Ascending aorta (tissue), 2 donors: ENCODE measurements around the gene LRRC74B. TPM values are rescaled to one million over a fixed set of nuclear protein-coding genes. Genes with fewer than 3 reads are reported as not detected.
"Not testable (repeated sequence)": the region's sequence is repeated elsewhere in the genome, so short reads cannot be mapped to it uniquely, and the experiment has no call there.

Experiments
- DNase-seq, 2 donors: peaks; one replicate each; pipeline ENCODE4 v3.0.0-alpha.2; 2019; ENCODE audit warnings: low spot score in 2 of 2
- H3K27ac ChIP-seq, 2 donors: fragments of 200-600 bp; sonication (generic); one replicate each; pipeline ENCODE4 v1.5.1; 2016 to 2017; ENCODE audit warnings: mild to moderate bottlenecking in 1 of 2
- H3K27me3 ChIP-seq: fragments of 200-600 bp; sonication (generic); one replicate; pipeline ENCODE4 v1.5.1; 2017
- H3K36me3 ChIP-seq, 2 donors: fragments of 200-600 bp; sonication (generic); one replicate each; pipeline ENCODE4 v1.5.1; 2016
- H3K4me1 ChIP-seq, 2 donors: fragments of 200-600 bp; sonication (generic); one replicate each; pipeline ENCODE4 v1.5.1; 2016 to 2017; ENCODE audit warnings: mild to moderate bottlenecking in 1 of 2
- H3K4me3 ChIP-seq, 2 donors: fragments of 200-600 bp; sonication (generic); one replicate each; pipeline ENCODE4 v1.5.1; 2016 to 2017; ENCODE audit warnings: mild to moderate bottlenecking in 1 of 2
- H3K9me3 ChIP-seq, 2 donors: fragments of 200-600 bp; sonication (generic); one replicate each; pipeline ENCODE4 v1.5.1; 2016
- intact Hi-C: fragments of 100-400 bp; cut with DNase I; formaldehyde crosslinking; loops from one replicate; pipeline ENCODE4 v1.15.1; 2023
- total RNA-seq: library from RNA; depleted of rRNA; stranded (reverse); fragments of >200 nt; gene quantifications from one replicate; pipeline ENCODE4 v1.1.0, GENCODE V29; 2016
- TF ChIP-seq, protein P1 (sequence below), 3 experiments: fragments of 200-600 bp in 2 of 3; fragments of 450-650 bp in 1 of 3; sonication (generic) in 2 of 3; IDR thresholded peaks; one replicate each; pipeline ENCODE4 v1.5.1; 2016 to 2019; ENCODE audit warnings: antibody characterized with exemption in 3 of 3, mild to moderate bottlenecking in 1 of 3, moderate library complexity in 1 of 3

Gene LRRC74B
- total RNA-seq, 1 donor from 2014 or later: 2.6 TPM

DNA sequence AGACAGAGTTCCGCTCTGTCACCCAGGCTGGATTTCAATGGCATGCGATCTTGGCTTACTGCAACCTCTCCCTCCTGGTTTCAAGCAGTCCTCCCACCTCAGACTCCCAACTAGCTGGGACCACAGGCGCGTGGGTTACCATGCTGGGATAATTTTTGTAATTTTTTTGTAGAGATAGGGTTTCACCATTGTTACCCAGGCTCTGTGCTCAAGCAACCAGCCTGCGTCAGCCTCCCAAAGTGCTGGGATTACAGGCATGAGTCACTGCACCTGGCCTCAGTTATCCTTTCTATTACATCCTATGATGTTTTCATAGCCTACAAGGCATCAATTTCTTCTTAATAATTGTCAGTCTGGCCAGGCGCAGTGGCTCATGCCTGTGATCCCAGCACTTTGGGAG, 36.5 kb downstream of the LRRC74B start:
- intact Hi-C loops: no loop called here
- Histone ChIP-seq H3K4me3 (no peak overlapping the region), H3K9me3 (no peaks in the 10 kb centered on the region), H3K27me3 (no peaks in the 10 kb centered on the region), H3K4me1 (no peaks in the 10 kb centered on the region), H3K36me3 (no peaks in the 10 kb centered on the region), H3K27ac (no peak overlapping the region)
- DNase-seq: no peak
- TF ChIP-seq, protein P1, sequence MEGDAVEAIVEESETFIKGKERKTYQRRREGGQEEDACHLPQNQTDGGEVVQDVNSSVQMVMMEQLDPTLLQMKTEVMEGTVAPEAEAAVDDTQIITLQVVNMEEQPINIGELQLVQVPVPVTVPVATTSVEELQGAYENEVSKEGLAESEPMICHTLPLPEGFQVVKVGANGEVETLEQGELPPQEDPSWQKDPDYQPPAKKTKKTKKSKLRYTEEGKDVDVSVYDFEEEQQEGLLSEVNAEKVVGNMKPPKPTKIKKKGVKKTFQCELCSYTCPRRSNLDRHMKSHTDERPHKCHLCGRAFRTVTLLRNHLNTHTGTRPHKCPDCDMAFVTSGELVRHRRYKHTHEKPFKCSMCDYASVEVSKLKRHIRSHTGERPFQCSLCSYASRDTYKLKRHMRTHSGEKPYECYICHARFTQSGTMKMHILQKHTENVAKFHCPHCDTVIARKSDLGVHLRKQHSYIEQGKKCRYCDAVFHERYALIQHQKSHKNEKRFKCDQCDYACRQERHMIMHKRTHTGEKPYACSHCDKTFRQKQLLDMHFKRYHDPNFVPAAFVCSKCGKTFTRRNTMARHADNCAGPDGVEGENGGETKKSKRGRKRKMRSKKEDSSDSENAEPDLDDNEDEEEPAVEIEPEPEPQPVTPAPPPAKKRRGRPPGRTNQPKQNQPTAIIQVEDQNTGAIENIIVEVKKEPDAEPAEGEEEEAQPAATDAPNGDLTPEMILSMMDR (IDR thresholded peaks at IDR 0.05): no peak

DNA sequence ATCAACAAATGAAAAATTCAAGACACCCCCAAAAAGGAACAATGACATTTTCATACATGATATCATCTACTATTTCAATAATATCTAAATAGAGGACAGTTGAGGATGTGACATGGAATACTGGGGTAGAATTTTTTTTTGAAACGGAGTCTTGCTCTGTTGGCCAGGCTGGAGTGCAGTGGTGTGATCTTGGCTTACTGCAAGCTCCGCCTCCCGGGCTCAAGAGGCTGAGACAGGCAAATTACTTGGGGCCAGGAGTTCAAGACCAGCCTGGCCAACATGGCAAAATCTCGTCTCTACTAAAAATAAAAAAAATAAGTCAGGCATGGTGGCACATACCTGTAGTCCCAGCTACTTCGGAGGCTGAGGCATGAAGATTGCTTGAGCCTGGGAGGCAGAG, 41.4 kb downstream of the LRRC74B start:
- Histone ChIP-seq H3K27me3 (no peaks in the 10 kb centered on the region), H3K4me1 (no peaks in the 10 kb centered on the region), H3K36me3 (no peaks in the 10 kb centered on the region), H3K4me3 (no peak overlapping the region), H3K27ac (no peak overlapping the region), H3K9me3 (no peaks in the 10 kb centered on the region)
- intact Hi-C loops: no loop called here
- no peak for DNase-seq
- TF ChIP-seq, protein P1 (IDR thresholded peaks at IDR 0.05): no peak

DNA sequence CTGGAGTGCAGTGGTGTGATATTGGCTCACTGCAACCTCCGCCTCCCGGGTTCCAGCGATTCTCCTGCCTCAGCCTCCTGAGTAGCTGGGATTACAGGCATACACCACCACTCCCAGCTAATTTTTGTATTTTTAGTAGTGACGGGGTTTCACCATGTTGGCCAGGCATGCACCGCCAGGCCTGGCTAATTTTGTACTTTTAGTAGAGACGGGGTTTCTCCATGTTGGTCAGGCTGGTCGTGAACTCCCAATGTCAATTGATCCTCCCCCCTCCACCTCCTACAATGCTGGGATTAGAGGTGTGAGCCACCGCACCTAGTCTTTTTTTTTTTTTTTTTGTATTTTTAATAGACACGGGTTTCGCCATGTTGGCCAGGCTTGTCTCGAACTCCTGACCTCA, 42.2 kb downstream of the LRRC74B start:
- H3K27me3 ChIP-seq, H3K36me3 ChIP-seq, H3K27ac ChIP-seq, intact Hi-C loops, H3K4me3 ChIP-seq, DNase-seq, H3K9me3 ChIP-seq, H3K4me1 ChIP-seq: not testable (repeated sequence)

DNA sequence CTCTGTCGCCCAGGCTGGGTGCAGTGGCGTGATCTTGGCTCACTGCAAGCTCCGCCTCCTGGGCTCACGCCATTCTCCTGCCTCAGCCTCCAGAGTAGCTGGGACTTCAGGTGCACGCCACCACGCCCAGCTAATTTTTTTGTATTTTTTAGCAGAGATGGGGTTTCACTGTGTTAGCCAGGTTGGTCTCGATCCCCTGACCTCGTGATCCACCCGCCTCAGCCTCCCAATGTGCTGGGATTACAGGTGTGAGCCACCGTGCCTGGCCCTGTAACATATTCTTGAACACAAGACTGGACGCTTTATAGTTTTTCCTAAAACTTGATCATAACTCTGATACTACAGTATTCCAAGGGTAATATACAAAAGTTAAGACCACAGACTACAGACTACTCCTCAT, 45.5 kb downstream of the LRRC74B start:
- intact Hi-C loops, H3K27me3 ChIP-seq, H3K9me3 ChIP-seq, DNase-seq, H3K4me1 ChIP-seq, H3K27ac ChIP-seq, H3K4me3 ChIP-seq, H3K36me3 ChIP-seq: not testable (repeated sequence)

DNA sequence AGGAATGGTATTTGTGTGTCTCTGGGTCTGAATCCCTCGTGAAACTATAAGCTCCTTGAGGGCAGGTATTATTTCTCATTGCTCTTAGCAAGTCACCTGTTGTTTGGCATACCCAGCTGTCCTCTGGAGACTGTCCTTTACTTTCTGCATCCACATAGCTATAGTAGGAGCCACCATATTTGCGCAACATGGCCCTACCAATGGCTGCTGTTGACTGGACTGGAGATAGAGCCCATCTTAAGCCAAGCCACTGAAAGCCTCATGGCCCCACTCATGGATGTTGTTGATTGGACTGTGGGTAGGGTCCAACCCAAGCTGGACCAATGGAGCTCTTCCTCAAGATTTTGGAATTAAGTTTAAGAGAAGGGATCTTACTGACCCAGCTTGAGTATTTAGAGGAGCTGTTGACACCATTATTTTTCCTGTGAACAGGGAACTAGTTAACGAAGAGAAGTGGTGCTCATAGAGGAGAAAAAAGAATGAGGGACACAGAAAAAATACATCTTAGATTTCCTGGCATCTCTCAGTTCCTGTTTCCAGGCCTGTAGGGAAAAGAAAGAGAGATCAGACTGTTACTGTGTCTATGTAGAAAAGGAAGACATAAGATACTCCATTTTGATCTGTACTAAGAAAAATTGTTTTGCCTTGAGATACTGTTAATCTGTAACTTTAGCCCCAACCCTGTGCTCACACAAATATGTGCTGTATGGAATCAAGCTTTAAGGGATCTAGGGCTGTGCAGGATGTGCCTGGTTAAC, 47.2 kb downstream of the LRRC74B start:
- DNase-seq: no peak
- Histone ChIP-seq H3K4me3 (no peak overlapping the region), H3K9me3 (no peaks in the 10 kb centered on the region), H3K36me3 (no peaks in the 10 kb centered on the region), H3K27ac (no peak overlapping the region), H3K4me1 (no peaks in the 10 kb centered on the region), H3K27me3 (no peaks in the 10 kb centered on the region)
- intact Hi-C loops: no loop called here
- TF ChIP-seq, protein P1 (IDR thresholded peaks at IDR 0.05): no peak

DNA sequence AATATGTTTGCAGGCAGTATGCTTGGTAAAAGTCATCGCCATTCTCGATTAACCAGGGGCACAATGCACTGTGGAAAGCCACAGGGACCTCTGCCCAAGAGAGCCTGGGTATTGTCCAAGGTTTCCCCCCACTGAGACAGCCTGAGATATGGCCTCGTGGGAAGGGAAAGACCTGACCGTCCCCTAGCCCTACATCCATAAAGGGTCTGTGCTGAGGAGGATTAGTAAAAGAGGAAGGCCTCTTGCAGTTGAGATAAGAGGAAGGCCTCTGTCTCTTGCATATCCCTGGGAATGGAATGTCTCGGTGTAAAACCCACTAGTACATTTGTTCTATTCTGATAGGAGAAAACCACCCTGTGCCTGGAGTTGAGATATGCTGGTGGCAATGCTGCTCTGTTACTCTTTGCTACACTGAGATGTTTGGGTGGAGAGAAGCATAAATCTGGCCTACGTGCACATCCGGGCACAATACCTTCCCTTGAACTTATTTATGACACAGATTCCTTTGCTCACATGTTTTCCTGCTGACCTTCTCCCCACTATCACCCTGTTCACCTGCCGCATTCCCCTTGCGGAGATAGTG, 47.9 kb downstream of the LRRC74B start:
- H3K27me3 ChIP-seq, intact Hi-C loops, H3K27ac ChIP-seq, H3K36me3 ChIP-seq, DNase-seq, H3K4me3 ChIP-seq, H3K9me3 ChIP-seq, H3K4me1 ChIP-seq: not testable (repeated sequence)

DNA sequence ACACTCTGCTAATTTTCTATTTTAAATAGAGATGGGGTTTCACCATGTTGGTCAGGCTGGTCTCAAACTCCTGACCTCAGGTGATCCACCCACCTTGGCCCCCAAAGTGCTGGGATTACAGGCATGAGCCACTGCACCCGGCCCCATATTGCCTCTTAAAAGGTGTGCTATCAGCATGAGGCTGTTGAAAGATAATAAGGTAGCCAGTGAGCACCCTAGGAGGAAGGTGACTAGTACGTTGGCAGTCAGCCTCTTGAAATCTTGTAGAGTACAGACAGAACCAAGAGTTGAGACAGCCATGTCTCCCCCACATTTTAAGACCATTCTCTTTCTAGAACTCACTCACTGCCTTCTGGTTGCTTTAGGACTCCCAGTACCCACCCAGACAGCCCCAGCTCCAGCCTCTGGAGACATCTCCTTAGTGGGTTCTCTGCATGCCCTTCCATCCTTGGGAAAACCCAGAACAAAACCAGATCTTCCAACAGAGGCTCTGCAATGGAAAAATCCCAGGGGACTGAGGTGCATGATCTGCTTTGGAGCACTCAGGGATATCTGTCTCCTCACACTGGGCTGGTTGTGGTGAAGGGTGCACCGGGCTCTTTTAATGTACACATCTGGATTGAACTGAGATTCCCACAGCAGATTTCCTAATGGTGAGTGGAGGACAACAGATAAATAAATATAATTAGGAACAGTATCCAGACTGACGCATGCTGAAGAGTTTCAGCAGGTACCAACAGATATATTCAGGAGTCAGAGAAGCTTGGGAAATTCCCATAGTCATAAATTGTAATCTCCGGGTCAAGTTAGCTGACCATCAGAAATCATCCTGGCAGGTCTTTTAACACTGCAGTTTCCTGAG, 49.4 kb downstream of the LRRC74B start:
- DNase-seq: no peak

More for the DNA sequence above, 49.4 kb downstream of the LRRC74B start:
- no peaks in the 10 kb centered on the region for H3K4me1 ChIP-seq
- no peak overlapping the region for H3K4me3 ChIP-seq
- no peak overlapping the region for H3K27ac ChIP-seq
- intact Hi-C loops: no loop called here
- H3K36me3 ChIP-seq: no peaks in the 10 kb centered on the region
- TF ChIP-seq, protein P1 (IDR thresholded peaks at IDR 0.05): no peak
- no peaks in the 10 kb centered on the region for H3K27me3 ChIP-seq
- H3K9me3 ChIP-seq: no peaks in the 10 kb centered on the region
